Measurements from ENCODE around the gene ADAMTS7.

GRCh38 chr15:78850352-78850751, 39.1 kb upstream of the ADAMTS7 start:
- TF ChIP-seq CTCF (IDR thresholded peaks at IDR 0.05; ENCODE audit: poor library complexity, severe bottlenecking), result no peak
- no peak for TF ChIP-seq SMC3 (conservative IDR thresholded peaks at IDR 0.05; ENCODE audit: poor library complexity)
- TF ChIP-seq EP300 (conservative IDR thresholded peaks at IDR 0.05; ENCODE audit: poor library complexity, severe bottlenecking), result no peak
- no peak for TF ChIP-seq EZH2 (IDR thresholded peaks at IDR 0.05; ENCODE audit: borderline replicate concordance, insufficient read depth, low read length, poor library complexity, severe bottlenecking)
- TF ChIP-seq, protein P1, sequence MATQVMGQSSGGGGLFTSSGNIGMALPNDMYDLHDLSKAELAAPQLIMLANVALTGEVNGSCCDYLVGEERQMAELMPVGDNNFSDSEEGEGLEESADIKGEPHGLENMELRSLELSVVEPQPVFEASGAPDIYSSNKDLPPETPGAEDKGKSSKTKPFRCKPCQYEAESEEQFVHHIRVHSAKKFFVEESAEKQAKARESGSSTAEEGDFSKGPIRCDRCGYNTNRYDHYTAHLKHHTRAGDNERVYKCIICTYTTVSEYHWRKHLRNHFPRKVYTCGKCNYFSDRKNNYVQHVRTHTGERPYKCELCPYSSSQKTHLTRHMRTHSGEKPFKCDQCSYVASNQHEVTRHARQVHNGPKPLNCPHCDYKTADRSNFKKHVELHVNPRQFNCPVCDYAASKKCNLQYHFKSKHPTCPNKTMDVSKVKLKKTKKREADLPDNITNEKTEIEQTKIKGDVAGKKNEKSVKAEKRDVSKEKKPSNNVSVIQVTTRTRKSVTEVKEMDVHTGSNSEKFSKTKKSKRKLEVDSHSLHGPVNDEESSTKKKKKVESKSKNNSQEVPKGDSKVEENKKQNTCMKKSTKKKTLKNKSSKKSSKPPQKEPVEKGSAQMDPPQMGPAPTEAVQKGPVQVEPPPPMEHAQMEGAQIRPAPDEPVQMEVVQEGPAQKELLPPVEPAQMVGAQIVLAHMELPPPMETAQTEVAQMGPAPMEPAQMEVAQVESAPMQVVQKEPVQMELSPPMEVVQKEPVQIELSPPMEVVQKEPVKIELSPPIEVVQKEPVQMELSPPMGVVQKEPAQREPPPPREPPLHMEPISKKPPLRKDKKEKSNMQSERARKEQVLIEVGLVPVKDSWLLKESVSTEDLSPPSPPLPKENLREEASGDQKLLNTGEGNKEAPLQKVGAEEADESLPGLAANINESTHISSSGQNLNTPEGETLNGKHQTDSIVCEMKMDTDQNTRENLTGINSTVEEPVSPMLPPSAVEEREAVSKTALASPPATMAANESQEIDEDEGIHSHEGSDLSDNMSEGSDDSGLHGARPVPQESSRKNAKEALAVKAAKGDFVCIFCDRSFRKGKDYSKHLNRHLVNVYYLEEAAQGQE (IDR thresholded peaks at IDR 0.05; ENCODE audit: borderline replicate concordance), result no peak
- TF ChIP-seq POLR2AphosphoS5 (IDR thresholded peaks at IDR 0.05), result no peak
- no peak for TF ChIP-seq MXI1 (conservative IDR thresholded peaks at IDR 0.05; ENCODE audit: poor library complexity, severe bottlenecking)
- TF ChIP-seq TAF1 (IDR thresholded peaks at IDR 0.05; ENCODE audit: low read depth), result no peak

Measured in neural cell (in vitro differentiated cells).